Panc1 (cell line): ENCODE results near the gene MTUS2. TPM values are rescaled to one million over a fixed set of nuclear protein-coding genes. Genes with fewer than 3 reads are reported as not detected.

Experiments used
- ATAC-seq: fragments of 200-7000 bp; cut with Tn5 transposase; 2 replicates; pipeline ENCODE4 v1.9.1; 2020; ENCODE audit warnings: mild to moderate bottlenecking, moderate library complexity
- BruUV-seq: library from RNA; stranded (reverse); fragments of 400-500 nt; replicated peaks from 2 replicates; lab custom pipeline; 2021; lab: Mats Ljungman, UMichigan
- CTCF ChIA-PET: fragments of 300-600 bp; sonication (Branson Sonifier 250); formaldehyde crosslinking; loops from one replicate; lab custom pipeline; 2022; ENCODE audit warnings: antibody characterized with exemption; lab: Charles Lee
- POLR2A ChIA-PET: fragments of 300-600 bp; sonication (Branson Sonifier 250); formaldehyde crosslinking; loops from one replicate; lab custom pipeline; 2022; ENCODE audit warnings: antibody characterized with exemption; lab: Charles Lee
- DNase-seq: peaks from one replicate; pipeline ENCODE4 v3.0.0-alpha.2; 2010; ENCODE audit warnings: low read depth, low spot score
- H3K27ac ChIP-seq: 2 replicates; pipeline ENCODE4 v1.5.1; 2011; ENCODE audit warnings: mild to moderate bottlenecking, low read length, inconsistent platforms
- H3K27me3 ChIP-seq: fragments of 200-500 bp; sonication (Bioruptor generic); 2 replicates; pipeline ENCODE4 v1.6.0; 2014; ENCODE audit warnings: low read length, inconsistent platforms; ENCODE audit not compliant: control insufficient read depth, insufficient read depth
- H3K36me3 ChIP-seq: fragments of 200-500 bp; sonication (Bioruptor generic); 2 replicates; pipeline ENCODE4 v1.5.1; 2014; ENCODE audit warnings: inconsistent platforms, mild to moderate bottlenecking, low read length, moderate library complexity; ENCODE audit not compliant: control insufficient read depth, insufficient read depth
- H3K4me1 ChIP-seq: 2 replicates; pipeline ENCODE4 v1.5.1; 2011; ENCODE audit warnings: inconsistent platforms, mild to moderate bottlenecking, low read length, moderate library complexity; ENCODE audit not compliant: control insufficient read depth, insufficient read depth
- H3K4me3 ChIP-seq, 2 experiments: 2 replicates each; pipeline ENCODE4 v1.5.1; 2011 to 2012; ENCODE audit warnings: low read depth in 2 of 2, low read length in 2 of 2, mild to moderate bottlenecking in 2 of 2, inconsistent platforms in 1 of 2, moderate library complexity in 1 of 2
- H3K9me3 ChIP-seq: fragments of 200-500 bp; sonication (Bioruptor generic); 2 replicates; pipeline ENCODE4 v1.5.1; 2014; ENCODE audit warnings: low read depth, mild to moderate bottlenecking, inconsistent platforms, low read length, moderate library complexity; ENCODE audit not compliant: control insufficient read depth, insufficient read depth
- POLR2AphosphoS5 ChIP-seq: IDR thresholded peaks from 2 replicates; pipeline ENCODE4 v1.6.1; 2012; ENCODE audit warnings: mild to moderate bottlenecking, low read depth, low read length, moderate library complexity
- SIN3A ChIP-seq: IDR thresholded peaks from 2 replicates; pipeline ENCODE4 v1.6.1; 2012; ENCODE audit warnings: low read depth, mild to moderate bottlenecking, low read length, moderate library complexity, borderline replicate concordance; ENCODE audit not compliant: insufficient read depth
- TCF7L2 ChIP-seq: IDR thresholded peaks from 2 replicates; pipeline ENCODE4 v1.6.1; 2011; ENCODE audit warnings: mild to moderate bottlenecking, low read depth, low read length, inconsistent platforms
- in situ Hi-C: cut with HindIII; loops from 2 replicates; pipeline ENCODE4 v1.10.0; 2016; ENCODE audit warnings: low sequenced_read_pairs, low pct_unique_long_range_greater_than_20kb
- intact Hi-C: fragments of 100-400 bp; cut with micrococcal nuclease; formaldehyde crosslinking; loops from one replicate; pipeline ENCODE4 v1.10.0; 2022; ENCODE audit not compliant: unreplicated experiment
- total RNA-seq: library from RNA; stranded (reverse); gene quantifications from one replicate; pipeline ENCODE4 v1.2.1, GENCODE V29; 2021; ENCODE audit not compliant: unreplicated experiment
- TF ChIP-seq, protein P1 (sequence below), 2 experiments: IDR thresholded peaks; 2 replicates each; pipeline ENCODE4 v1.6.1; 2011 to 2012; ENCODE audit warnings: low read depth in 2 of 2, control low read depth in 1 of 2, low read length in 1 of 2, mild to moderate bottlenecking in 1 of 2, moderate library complexity in 1 of 2; ENCODE audit not compliant: insufficient read depth in 1 of 2
- TF ChIP-seq, protein P2 (sequence below): fragments of 450-650 bp; IDR thresholded peaks from 2 replicates; pipeline ENCODE4 v1.5.1; 2017; ENCODE audit warnings: mild to moderate bottlenecking

MTUS2 gene
- total RNA-seq, 1 experiment from 2014 or later = 0.05 TPM

DNA sequence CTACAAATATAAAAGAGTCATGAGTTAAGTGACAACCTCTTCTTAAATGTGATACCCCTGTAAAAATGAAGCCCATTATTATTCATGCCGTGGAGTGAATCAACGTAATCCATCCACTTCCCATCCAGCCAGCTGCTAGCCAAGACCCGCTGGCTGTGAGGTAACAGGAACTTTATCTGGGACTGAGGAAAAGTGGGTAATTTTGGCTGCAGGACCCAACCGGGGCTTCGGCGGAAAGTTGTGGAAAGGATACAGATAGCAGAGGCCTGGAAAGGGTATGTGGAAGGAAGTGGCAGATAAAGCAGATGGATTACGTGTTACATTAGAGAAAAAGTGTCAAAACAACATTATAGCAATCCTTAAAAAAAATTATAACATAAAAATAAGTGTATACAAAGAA lies 727.0 kb downstream of the MTUS2 start:
- DNase-seq = no peak
- in situ Hi-C loops (no loop called here), intact Hi-C loops (no loop called here)
- ChIA-PET CTCF (no interaction called here), POLR2A (no interaction called here)
- Histone ChIP-seq H3K9me3 (no peaks in the 10 kb centered on the region), H3K27me3 (no peaks in the 10 kb centered on the region), H3K4me1 (no peaks in the 10 kb centered on the region), H3K27ac (no peak overlapping the region), H3K4me3 (no peak overlapping the region), H3K36me3 (no peaks in the 10 kb centered on the region)
- TF ChIP-seq SIN3A (no peak), TCF7L2 (no peak), POLR2AphosphoS5 (no peak)
- TF ChIP-seq, protein P1, sequence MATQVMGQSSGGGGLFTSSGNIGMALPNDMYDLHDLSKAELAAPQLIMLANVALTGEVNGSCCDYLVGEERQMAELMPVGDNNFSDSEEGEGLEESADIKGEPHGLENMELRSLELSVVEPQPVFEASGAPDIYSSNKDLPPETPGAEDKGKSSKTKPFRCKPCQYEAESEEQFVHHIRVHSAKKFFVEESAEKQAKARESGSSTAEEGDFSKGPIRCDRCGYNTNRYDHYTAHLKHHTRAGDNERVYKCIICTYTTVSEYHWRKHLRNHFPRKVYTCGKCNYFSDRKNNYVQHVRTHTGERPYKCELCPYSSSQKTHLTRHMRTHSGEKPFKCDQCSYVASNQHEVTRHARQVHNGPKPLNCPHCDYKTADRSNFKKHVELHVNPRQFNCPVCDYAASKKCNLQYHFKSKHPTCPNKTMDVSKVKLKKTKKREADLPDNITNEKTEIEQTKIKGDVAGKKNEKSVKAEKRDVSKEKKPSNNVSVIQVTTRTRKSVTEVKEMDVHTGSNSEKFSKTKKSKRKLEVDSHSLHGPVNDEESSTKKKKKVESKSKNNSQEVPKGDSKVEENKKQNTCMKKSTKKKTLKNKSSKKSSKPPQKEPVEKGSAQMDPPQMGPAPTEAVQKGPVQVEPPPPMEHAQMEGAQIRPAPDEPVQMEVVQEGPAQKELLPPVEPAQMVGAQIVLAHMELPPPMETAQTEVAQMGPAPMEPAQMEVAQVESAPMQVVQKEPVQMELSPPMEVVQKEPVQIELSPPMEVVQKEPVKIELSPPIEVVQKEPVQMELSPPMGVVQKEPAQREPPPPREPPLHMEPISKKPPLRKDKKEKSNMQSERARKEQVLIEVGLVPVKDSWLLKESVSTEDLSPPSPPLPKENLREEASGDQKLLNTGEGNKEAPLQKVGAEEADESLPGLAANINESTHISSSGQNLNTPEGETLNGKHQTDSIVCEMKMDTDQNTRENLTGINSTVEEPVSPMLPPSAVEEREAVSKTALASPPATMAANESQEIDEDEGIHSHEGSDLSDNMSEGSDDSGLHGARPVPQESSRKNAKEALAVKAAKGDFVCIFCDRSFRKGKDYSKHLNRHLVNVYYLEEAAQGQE (IDR thresholded peaks at IDR 0.05; ENCODE audit: insufficient read depth in 1 of 2, low read depth in 2 of 2, low read length in 1 of 2) = no peak
- TF ChIP-seq, protein P2, sequence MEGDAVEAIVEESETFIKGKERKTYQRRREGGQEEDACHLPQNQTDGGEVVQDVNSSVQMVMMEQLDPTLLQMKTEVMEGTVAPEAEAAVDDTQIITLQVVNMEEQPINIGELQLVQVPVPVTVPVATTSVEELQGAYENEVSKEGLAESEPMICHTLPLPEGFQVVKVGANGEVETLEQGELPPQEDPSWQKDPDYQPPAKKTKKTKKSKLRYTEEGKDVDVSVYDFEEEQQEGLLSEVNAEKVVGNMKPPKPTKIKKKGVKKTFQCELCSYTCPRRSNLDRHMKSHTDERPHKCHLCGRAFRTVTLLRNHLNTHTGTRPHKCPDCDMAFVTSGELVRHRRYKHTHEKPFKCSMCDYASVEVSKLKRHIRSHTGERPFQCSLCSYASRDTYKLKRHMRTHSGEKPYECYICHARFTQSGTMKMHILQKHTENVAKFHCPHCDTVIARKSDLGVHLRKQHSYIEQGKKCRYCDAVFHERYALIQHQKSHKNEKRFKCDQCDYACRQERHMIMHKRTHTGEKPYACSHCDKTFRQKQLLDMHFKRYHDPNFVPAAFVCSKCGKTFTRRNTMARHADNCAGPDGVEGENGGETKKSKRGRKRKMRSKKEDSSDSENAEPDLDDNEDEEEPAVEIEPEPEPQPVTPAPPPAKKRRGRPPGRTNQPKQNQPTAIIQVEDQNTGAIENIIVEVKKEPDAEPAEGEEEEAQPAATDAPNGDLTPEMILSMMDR = no peak
- ATAC-seq = no peak
- BruUV-seq = no TSS peak

DNA sequence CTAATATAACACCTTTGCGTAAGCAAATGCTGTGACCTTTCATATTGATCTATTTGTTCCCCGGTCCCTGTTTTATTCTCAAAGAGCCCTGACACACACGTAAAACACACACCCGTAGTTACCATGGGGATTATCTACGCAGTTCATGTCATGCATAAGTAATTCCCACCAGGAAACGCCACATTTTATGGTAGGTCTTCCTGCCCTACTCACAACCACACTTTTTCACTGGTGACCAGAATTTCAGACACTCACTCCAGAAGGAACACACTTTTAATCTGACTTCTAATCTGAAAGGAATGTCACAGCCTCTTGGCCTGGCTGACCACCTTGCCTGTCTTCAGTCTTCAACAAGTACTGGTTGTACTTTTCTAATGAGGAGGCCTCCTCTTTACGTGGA lies 728.6 kb downstream of the MTUS2 start:
- Histone ChIP-seq H3K27ac (no peak overlapping the region), H3K4me3 (no peak overlapping the region), H3K4me1 (no peaks in the 10 kb centered on the region), H3K9me3 (no peaks in the 10 kb centered on the region), H3K36me3 (no peaks in the 10 kb centered on the region), H3K27me3 (no peaks in the 10 kb centered on the region)
- in situ Hi-C loops = no loop called here
- intact Hi-C loops = no loop called here
- BruUV-seq = no TSS peak
- ChIA-PET POLR2A (no interaction called here), CTCF (no interaction called here)
- DNase-seq (no peak), ATAC-seq (no peak)
- TF ChIP-seq SIN3A (no peak), POLR2AphosphoS5 (no peak), TCF7L2 (no peak)
- TF ChIP-seq, protein P2 = no peak
